KBM-7 (cell line): ENCODE measurements around the gene MYO1C.
"Not testable (repeated sequence)": the region's sequence is repeated elsewhere in the genome, so short reads cannot be mapped to it uniquely, and the experiment has no call there.

Source experiments
- DNase-seq: peaks from one replicate; pipeline ENCODE4 v3.0.0-alpha.2; 2015
- in situ Hi-C: fragments of 300-500 bp; cut with MboI; formaldehyde crosslinking; loops from 2 replicates; pipeline ENCODE4 v1.14.3; 2020; ENCODE audit warnings: low sequenced_read_pairs, low pct_unique_long_range_greater_than_20kb, mixed read lengths

MYO1C gene

DNA sequence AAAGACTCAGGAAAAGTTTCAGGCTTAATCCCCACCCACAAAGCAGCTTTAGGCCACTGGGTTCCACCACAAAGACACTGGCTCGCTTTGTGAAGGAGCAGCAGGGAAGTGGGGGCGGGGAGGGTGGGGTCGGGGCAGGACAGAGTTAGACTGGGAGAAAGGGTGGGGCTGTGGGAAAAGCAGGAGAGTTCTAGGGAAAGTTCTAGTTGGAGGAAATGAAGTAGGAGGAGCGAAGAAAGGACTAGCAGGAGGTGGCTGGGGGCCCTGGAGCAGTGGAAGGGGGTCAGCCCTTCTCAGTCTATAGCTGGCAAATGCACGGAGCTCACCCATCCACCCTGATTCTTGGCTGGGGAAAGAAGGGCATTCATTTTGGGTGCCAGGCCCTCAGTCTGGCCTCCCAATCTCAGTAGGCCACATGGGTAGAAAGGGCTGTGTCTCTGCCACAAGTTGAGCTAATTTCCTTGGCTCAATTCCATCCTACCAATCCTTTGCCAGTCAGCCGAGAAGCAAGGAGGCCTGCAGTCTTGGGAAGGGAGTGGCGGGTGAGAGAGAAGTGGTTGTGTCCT, 19.4 kb upstream of the MYO1C start:
- no peak for DNase-seq
- in situ Hi-C loops, result no loop called here

DNA sequence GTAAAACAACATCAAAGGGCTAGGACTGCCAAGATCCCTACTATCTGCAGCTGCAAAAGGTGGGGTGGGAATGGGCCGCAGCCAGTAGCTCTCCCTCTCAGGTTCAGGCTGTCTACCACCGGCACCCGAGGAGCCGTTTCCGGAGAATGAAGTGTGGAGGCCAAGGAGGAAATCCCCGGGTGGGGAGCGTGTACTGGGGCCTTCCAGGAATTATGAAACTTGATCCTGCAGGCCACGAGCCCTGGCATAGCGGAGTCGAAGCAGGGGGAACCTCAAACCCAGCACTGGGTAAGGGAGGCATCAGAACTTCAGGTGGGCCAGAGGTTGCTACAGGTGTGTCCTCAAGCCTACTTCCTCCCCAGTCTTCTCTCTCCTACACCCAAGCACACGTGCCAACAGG, 18.8 kb upstream of the MYO1C start:
- in situ Hi-C loops, result no loop called here
- peak; percentile 20 for DNase-seq

DNA sequence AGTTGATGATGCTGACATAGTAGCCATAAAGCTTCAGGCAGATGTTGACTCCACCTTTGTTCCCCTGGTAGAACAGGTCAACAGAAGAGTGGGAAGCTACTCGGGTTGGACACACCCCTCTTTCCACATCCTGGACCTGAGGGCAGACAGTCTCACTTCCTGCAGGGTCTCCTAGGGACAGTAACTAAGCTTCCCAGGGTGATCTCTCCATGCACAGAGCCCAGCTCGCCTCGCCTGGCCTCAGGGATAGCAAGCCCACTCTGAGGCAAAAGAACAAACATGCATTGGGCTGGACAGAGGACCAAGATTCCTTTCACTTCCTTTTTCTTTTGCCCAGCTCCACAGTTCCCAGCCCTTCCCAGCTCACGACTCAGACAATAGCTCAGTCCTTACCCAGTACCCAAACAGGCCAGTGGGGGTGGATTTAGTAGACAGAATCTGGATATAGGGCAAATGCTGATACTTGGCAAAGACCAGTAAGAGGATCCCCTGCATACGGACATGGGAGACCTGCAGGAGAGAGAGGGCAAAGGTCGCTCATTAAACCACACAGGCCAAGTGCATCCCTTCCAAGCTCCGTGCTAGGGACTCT, 16.9 kb upstream of the MYO1C start:
- in situ Hi-C loops, result no loop called here
- no peak for DNase-seq

GRCh38 chr17:1508709-1509108, 16.2 kb upstream of the MYO1C start:
- DNase-seq, in situ Hi-C loops: not testable (repeated sequence)

GRCh38 chr17:1506649-1507267, 14.3 kb upstream of the MYO1C start:
- no peak for DNase-seq
- in situ Hi-C loops, result no loop called here

- in situ Hi-C loops, result no loop called here
- no peak for DNase-seq
Observed at GRCh38 chr17:1505586-1505985, 13.1 kb upstream of the MYO1C start.

GRCh38 chr17:1504866-1505265, 12.4 kb upstream of the MYO1C start:
- in situ Hi-C loops, result no loop called here
- no peak for DNase-seq

GRCh38 chr17:1503699-1504098, 11.2 kb upstream of the MYO1C start:
- in situ Hi-C loops, result no loop called here

GRCh38 chr17:1498869-1499268, 6.4 kb upstream of the MYO1C start:
- DNase-seq, result peak; percentile 55
- in situ Hi-C loops, result no loop called here

More at GRCh38 chr17:1503699-1504098, 11.2 kb upstream of the MYO1C start:
- no peak for DNase-seq

DNA sequence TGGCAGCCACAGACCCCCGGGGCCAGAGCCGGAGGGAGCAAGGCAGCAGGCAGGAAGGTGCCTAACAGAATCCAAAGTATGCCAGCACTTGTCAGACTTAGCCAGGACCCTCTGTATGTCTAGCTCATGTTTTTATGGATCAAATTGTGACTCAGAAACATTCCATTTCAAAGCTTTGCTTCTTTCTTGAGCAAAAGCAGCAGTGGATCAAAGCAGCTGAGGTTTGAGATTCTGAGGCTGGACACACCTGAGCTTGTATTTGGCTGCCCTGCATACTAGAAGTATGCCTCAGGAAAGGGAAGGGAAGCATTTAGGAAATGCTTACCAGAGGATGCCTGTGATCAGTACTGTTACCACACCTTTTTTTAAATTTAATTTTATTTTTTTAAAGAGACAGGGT, 5.7 kb upstream of the MYO1C start:
- in situ Hi-C loops, result no loop called here
- no peak for DNase-seq

GRCh38 chr17:1497831-1498230, 5.3 kb upstream of the MYO1C start:
- in situ Hi-C loops, result no loop called here
- DNase-seq, result no peak

GRCh38 chr17:1496869-1497268, 4.4 kb upstream of the MYO1C start:
- no peak for DNase-seq
- in situ Hi-C loops, result no loop called here

GRCh38 chr17:1495265-1495989, 2.9 kb upstream of the MYO1C start:
- in situ Hi-C loops, result no loop called here
- DNase-seq, result no peak

DNA sequence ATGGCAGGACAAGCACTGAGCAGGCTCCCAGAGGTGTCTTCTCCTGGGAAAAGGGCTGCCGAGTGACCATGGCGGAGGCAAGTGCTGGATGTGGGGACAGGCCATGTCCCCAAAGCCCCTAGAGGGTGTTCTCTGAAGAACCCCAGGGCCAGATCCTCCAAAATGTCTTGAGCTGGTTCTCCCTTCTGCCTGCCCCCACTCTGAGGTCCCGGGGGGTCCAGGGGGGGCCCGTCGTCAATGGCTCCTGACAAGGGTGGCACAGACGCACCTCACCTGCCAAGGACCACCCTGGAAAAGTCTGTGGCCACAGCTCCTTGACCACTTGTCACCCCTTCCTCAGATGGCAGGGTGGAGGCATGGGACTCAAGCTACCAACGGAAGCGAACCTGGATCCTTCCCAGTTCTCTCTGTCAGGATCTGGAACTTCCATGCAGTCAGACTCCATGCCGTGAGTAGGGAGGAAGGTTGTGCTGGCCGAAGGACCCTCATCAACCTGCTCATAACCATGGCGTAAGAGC, 2.3 kb upstream of the MYO1C start:
- no peak for DNase-seq
- in situ Hi-C loops, result no loop called here

DNA sequence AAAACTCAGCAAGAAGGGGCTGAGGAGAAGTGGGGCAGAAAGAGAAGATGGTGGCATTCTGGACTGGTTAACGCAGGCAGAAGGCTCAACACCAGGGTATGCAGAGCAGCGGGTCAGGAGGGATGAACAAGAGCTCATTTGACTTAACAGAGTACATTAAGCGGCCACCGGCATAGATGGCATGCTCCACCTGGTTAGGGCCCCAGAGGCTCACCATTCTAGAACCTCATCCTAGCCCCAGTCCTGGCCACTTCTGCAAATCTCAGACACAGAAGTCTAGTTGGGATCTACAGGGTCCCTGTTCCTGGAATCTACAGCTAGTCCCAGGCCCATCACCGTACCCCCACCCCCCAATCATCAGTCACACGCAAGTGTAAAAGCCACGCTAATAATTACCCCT, 1.7 kb upstream of the MYO1C start:
- in situ Hi-C loops, result no loop called here
- DNase-seq, result no peak

DNA sequence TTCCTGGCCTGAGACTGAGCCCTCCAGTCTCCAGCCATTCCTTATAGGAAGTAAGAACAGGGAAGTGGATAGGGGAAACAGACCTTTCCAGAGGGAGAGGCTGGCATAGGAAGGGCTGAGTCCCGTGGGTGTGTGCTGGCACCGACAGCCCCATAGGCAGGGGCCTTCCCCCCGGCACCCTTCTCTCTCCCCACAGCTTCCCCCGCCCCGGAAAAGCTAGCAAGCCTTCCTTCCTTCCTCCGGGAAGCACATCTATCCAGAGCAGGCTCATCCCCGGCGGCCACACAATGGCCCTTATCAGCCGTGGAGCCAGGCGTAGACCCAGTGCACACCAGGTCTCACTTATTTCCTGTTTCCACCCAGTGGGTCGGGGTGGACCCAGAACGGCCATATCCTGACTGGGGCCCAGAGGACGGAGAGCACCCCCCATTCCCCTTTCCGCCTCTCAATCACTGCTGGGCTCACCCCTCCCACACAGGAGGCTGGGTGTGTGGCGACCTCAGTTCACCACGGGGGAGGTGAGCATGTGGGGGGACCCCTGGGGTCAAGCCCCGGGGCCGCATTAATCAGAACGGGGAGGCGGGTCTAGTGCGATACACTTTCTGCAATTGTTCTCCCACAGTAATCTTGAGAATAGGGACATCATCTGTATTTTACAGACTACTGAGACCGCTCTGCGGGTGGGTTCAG, 950 bp upstream of the MYO1C start:
- no peak for DNase-seq
- in situ Hi-C loops, result no loop called here

DNA sequence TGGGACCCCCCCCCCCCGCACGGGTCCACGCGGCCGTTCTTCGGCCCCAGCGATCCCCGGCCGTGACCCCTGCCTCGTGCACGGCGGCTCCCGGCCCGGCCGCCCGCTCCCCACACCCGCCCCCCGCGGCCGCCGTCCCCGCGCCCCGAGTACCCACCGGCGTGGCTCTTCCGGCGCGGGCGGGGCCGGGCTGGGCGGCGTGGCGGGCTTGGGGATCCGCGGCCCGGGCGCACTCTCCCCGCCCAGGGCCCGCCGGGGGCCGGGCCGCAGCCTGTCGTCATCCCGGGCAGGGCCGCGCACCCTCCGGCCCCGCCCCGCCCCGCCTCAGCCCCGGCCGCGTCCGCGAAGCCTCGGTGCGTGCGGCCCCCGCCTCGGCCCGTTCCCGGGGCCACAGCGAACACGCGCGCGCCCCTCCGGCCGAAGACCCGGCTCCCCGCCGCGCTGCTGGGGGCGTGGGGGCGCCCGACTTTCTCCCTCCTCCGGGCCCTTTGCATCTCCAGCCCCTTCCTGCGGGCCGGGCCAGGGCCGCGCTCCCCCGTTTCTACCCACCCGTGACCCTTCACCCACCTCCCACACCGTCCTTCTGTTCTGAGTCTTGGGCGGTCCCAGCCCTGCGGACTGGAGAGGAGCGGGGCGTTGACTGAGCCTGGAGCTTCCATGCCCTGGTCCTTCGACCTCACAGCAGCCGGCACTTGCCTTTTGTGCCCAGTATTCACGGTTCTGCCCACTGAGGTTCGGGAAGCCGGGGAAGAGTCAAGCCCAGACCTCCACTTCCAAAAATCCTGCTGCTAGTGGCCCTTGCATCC, 840 bp downstream of the MYO1C start:
- in situ Hi-C loops, result no loop called here
- no peak for DNase-seq

- in situ Hi-C loops, result no loop called here
- DNase-seq, result peak; percentile 71
Observed at GRCh38 chr17:1490643-1491442, 1.6 kb downstream of the MYO1C start.
